ENCODE results near the gene HOXB5.

The HOXB5 gene

DNA sequence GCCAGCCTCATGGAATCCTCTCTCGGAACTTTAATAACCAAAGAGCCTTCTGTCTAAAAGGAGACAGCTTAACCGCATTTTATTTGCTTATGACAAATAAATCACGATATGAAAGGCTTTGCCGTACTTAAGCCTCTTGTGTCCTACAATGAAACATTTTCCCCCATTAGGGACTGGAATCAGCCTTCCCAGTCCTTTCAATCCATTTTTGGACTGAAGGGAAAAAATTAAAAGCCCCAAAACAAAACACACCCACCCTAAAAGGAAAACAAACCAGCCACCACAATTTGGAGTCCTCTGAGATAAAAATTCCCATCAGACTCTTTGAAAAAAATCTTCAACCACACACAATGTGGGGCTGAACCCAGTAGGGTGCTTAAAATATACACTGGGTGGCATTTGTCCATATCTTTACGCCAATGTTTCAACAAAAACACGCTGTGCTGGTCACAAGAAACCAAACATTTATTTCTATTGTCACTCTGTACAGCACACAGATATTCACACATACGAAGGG is 18.5 kb downstream of the HOXB5 start (continued):
- TF ChIP-seq ZNF426 (tag by site-specific recombination; IDR thresholded peaks at IDR 0.05) (no peak), ZFP69B (tag by site-specific recombination; IDR thresholded peaks at IDR 0.05) (peak; percentile 49), ZNF311 (tag by site-specific recombination; IDR thresholded peaks at IDR 0.05; ENCODE audit: borderline replicate concordance) (no peak), ZNF354C (tag by site-specific recombination; IDR thresholded peaks at IDR 0.05; ENCODE audit: borderline replicate concordance, low read depth) (no peak), ZNF37A (tag by site-specific recombination; IDR thresholded peaks at IDR 0.05) (no peak), ZNF366 (tag by site-specific recombination; conservative IDR thresholded peaks at IDR 0.05) (peak; percentile 84), ZNF121 (tag by site-specific recombination; IDR thresholded peaks at IDR 0.05) (no peak), ZNF394 (tag by site-specific recombination; IDR thresholded peaks at IDR 0.05; ENCODE audit: borderline replicate concordance) (no peak), BCL11A (tag by site-specific recombination; IDR thresholded peaks at IDR 0.05; ENCODE audit: low read depth) (peak; percentile 81; the same call in 1 of the 2 replicates), GLIS2 (tag by site-specific recombination; IDR thresholded peaks at IDR 0.05) (no peak), ZNF341 (tag by site-specific recombination; IDR thresholded peaks at IDR 0.05; ENCODE audit: low read depth) (peak; percentile 50; the same call in 1 of the 2 replicates), ZNF157 (tag by site-specific recombination; IDR thresholded peaks at IDR 0.05) (no peak), ZNF114 (tag by site-specific recombination; IDR thresholded peaks at IDR 0.05) (no peak), WT1 (tag by site-specific recombination; IDR thresholded peaks at IDR 0.05) (peak; percentile 94), ZBTB17 (tag by site-specific recombination; IDR thresholded peaks at IDR 0.05) (peak; percentile 72; the same call in 1 of the 2 replicates), ZXDB (tag by site-specific recombination; IDR thresholded peaks at IDR 0.05) (peak; percentile 82), ZNF146 (tag by site-specific recombination; IDR thresholded peaks at IDR 0.05) (peak; percentile 37), ZNF549 (tag by site-specific recombination; IDR thresholded peaks at IDR 0.05) (no peak), HOXA7 (CRISPR knock-in tag; IDR thresholded peaks at IDR 0.05; ENCODE audit: borderline replicate concordance) (no peak), KLF7 (tag by site-specific recombination; IDR thresholded peaks at IDR 0.05; ENCODE audit: borderline replicate concordance) (peak; percentile 85; the same call in 1 of the 2 replicates), PRDM10 (tag by site-specific recombination; IDR thresholded peaks at IDR 0.05) (peak; percentile 81), ZNF16 (tag by site-specific recombination; IDR thresholded peaks at IDR 0.05; ENCODE audit: low read depth) (no peak), ZBTB6 (tag by site-specific recombination; IDR thresholded peaks at IDR 0.05) (no peak), KLF9 (tag by site-specific recombination; IDR thresholded peaks at IDR 0.05; ENCODE audit: low read depth) (peak; percentile 47; the same call in 1 of the 2 replicates), OVOL3 (tag by site-specific recombination; IDR thresholded peaks at IDR 0.05) (peak; percentile 71), ZNF704 (tag by site-specific recombination; IDR thresholded peaks at IDR 0.05) (no peak), ZNF202 (tag by site-specific recombination; IDR thresholded peaks at IDR 0.05; ENCODE audit: borderline replicate concordance) (no peak)
- TF ChIP-seq, protein P1, sequence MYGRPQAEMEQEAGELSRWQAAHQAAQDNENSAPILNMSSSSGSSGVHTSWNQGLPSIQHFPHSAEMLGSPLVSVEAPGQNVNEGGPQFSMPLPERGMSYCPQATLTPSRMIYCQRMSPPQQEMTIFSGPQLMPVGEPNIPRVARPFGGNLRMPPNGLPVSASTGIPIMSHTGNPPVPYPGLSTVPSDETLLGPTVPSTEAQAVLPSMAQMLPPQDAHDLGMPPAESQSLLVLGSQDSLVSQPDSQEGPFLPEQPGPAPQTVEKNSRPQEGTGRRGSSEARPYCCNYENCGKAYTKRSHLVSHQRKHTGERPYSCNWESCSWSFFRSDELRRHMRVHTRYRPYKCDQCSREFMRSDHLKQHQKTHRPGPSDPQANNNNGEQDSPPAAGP (tag by site-specific recombination; IDR thresholded peaks at IDR 0.05): peak; percentile 67
- TF ChIP-seq, protein P2, sequence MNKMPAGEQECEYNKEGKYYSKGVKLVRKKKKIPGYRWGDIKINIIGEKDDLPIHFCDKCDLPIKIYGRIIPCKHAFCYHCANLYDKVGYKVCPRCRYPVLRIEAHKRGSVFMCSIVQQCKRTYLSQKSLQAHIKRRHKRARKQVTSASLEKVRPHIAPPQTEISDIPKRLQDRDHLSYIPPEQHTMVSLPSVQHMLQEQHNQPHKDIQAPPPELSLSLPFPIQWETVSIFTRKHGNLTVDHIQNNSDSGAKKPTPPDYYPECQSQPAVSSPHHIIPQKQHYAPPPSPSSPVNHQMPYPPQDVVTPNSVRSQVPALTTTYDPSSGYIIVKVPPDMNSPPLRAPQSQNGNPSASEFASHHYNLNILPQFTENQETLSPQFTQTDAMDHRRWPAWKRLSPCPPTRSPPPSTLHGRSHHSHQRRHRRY (tag by site-specific recombination; IDR thresholded peaks at IDR 0.05): 0 out of 2 replicates have a peak, but pooled peaks have one; percentile 61
- TF ChIP-seq, protein P3, sequence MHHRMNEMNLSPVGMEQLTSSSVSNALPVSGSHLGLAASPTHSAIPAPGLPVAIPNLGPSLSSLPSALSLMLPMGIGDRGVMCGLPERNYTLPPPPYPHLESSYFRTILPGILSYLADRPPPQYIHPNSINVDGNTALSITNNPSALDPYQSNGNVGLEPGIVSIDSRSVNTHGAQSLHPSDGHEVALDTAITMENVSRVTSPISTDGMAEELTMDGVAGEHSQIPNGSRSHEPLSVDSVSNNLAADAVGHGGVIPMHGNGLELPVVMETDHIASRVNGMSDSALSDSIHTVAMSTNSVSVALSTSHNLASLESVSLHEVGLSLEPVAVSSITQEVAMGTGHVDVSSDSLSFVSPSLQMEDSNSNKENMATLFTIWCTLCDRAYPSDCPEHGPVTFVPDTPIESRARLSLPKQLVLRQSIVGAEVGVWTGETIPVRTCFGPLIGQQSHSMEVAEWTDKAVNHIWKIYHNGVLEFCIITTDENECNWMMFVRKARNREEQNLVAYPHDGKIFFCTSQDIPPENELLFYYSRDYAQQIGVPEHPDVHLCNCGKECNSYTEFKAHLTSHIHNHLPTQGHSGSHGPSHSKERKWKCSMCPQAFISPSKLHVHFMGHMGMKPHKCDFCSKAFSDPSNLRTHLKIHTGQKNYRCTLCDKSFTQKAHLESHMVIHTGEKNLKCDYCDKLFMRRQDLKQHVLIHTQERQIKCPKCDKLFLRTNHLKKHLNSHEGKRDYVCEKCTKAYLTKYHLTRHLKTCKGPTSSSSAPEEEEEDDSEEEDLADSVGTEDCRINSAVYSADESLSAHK (tag by site-specific recombination; IDR thresholded peaks at IDR 0.05): peak; percentile 89
